ENCODE measurements around the gene CLCA2.

CLCA2 gene

DNA sequence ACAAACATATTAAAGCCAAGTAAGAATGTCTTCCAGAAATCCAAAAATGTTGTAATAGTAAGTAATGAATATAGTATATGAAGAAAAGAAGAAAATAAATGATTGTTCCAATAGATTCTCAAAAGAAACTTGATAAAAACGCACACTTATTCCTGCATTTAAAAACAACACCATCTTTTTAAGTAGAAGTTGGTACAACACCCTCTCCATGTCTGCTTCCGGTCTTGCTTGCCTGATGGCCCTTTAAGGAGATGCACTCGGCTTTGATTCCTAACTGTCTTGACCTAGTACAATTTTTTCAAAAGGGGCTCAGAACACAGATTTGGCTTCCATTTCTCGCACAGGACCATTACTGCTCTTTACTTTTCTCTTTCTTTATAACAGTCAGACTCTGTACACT, 53.7 kb downstream of the CLCA2 start:
- no peak for DNase-seq (ENCODE audit: low read depth)

DNA sequence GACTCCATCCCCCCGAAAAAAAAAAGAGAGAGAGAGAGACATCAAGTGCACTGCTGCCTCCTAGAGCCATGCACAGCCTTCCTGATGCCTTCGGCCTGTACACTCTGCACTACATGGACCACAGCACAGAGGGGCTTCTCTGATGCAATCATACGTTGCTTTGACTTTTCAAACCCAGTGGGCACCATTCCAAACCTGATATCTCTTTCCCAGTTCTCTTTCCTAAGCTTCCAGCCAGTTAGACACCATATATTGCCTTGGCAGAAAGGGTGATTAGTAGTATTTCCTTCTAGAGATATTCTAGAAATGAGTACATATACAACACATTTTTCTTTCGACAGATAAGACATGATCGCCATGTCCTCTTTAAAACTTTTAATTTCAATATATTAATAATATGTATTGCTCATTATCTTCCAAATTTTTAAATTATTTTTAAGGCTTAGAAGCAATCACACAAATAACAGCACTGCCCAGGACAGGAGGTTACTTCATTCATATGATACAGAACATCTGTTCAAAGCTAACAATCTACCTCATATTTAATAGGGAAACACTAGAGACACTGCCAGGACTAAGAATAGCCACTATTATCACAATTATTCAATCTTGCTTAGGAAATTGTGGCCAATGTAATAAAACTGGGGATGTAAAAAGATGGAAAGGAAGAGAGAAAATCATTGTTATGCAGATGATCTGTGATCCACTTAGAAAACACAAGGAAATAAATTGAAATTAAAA, 54.6 kb downstream of the CLCA2 start:
- DNase-seq (ENCODE audit: low read depth): no peak

DNA sequence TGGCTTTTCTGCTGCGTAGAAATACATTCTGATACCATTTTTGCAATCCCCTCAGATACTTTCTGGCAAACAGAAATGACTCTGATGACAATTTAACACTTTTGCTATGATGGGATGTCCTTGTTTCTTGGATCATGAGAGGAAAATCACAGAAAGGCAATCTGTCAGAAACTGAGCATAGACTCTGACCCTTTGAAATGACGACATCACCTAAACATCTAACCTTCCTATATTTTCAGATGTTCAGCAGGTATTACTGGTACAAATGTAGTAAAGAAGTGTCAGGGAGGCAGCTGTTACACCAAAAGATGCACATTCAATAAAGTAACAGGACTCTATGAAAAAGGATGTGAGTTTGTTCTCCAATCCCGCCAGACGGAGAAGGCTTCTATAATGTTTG, 58.0 kb downstream of the CLCA2 start:
- DNase-seq (ENCODE audit: low read depth): no peak

DNA sequence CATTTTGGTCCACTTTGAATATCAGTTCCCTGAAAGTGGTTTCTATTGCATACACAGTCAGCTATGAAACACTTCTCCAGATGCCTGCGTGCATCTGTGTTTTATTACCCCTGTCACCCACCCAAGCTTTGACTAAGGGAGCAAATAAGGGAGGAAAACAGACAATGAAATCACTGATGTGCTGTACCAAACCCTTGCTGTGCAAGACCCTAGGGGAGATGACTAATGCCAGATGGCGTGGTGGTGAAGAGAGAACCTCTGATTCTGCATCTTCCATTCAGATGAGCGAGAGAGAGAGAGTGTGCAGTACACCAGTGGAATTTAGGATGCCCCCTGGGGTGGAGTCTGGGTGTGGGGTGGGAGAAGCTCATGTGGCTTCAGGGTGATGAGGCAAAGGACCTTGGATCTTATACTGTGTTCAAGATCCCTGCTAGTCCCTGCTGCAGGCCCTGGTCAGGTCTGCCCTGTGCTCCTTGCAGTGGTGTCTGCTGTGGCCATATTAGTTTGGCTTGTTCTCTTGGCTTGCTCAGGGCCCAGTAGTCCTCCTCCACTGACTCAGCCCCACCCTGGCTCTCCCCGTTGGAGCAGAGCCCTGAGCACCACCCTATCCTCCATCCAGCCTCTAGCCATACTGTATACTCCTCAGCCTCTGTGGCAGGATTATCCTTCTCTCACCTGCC, 63.3 kb downstream of the CLCA2 start:
- no peak for DNase-seq (ENCODE audit: low read depth)

DNA sequence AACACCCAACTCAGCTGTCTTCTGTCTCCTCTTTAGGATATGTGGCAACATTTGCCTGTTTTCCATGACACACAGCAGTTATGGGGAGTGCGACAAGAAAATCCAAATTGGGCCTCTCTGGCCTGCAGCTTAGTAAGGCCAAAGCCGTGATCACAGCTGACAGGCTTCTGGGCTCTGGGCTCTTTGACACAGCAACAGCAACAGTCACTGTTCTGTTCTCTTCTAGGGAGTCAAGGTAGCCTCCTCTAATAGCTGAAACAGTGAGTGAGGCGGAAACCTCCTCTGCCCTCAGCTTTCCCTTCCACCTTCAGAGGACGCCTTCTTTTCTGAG, 63.8 kb downstream of the CLCA2 start:
- no peak for DNase-seq (ENCODE audit: low read depth)

DNA sequence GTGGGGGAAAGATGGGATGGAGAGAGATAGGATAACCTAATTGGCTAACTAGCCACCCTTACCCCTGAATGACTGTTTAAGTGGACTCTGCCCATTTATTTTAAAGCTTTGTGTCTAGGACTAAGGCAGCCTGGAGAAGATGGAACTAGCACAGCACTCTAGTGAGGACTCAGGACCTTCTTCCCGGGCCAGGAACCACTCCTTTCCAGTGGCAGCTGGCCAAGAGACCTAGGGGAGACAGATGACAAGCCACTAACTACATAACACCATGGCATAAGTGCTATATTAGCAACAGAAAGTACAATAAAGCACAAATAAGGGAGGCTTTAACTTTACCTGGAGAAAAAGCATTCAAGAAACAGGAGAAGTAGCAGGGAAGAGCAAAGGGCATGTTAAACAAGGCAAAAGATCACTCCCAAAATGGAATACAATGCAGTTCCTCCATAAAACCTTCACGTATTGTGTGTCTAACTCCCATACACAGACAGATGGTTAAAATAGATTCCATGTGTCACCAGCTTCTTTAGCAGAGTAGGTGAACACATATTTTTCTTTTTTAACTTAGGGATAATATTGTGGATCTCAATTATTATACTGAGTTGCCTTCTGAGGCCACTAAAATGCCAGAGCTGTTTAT, 65.4 kb downstream of the CLCA2 start:
- DNase-seq (ENCODE audit: low read depth): no peak

DNA sequence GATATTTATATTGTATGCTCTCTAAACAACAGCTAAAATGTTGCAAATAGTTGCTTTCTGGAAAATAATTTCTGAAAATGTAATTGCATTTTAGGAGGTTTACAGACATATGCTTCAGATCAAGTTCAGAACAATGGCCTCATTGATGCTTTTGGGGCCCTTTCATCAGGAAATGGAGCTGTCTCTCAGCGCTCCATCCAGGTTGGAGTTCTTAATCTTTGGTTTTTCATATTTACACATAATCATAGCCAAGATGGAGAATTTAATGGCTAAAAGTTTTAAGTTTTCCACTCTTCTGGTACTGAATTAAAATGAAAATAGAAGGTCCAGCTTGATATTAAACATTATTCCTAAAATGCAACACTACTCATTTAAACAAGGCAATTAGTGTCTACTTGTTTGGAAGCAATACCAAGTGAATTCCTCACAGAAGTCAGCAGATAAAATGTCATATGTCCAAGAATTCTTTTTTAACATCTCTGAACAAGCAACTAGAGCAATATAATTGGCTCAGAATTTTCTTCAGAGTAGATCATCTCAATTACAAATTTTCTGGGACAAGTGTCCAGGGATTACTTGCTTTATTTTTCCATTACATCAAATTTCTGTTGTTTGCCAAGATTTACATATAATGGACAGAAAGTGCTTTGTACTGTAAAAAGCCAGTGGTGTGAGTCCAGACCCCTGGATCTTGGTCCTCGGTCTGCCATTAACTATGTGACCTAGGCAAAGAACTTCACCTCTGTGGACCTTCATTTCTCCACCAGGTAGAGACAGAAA, 67.4 kb downstream of the CLCA2 start:
- no peak for DNase-seq (ENCODE audit: low read depth)

DNA sequence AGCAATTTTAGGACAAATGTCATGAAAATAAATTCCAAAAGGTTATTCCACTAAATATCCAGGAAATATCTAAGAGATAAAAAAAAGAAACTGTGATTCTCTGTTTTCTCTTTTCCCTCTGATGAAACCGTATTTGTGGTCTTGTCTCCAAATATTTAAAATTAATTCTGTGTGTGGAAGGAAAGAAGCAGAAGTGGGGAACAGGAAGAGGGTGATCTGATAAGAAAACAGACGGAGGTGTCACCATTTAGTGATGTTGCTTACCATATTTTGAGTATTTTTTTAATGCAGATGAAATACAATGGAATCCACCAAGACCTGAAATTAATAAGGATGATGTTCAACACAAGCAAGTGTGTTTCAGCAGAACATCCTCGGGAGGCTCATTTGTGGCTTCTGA, 74.3 kb downstream of the CLCA2 start:
- no peak for DNase-seq (ENCODE audit: low read depth)

DNA sequence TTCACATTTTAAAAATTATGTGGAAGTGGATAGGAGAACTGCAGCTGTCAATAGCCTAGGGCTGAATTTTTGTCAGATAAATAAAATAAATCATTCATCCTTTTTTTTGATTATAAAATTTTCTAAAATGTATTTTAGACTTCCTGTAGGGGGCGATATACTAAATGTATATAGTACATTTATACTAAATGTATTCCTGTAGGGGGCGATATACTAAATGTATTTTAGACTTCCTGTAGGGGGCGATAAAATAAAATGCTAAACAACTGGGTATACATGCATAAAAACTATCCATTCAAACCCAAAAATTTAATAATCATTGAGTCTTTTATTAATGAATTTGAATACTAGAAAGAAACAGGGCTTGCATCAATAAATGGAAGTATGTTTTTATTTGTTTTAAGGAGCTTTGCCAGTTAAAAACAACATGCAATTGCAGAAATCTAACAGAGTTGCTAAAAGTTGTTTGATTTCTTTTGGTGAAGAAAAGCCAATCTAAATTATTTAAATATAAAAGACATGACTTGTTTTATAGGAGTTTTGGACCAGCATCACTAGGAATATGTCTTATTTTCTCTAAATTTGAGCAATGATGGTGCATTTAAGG, 76.1 kb downstream of the CLCA2 start:
- DNase-seq (ENCODE audit: low read depth): no peak

DNA sequence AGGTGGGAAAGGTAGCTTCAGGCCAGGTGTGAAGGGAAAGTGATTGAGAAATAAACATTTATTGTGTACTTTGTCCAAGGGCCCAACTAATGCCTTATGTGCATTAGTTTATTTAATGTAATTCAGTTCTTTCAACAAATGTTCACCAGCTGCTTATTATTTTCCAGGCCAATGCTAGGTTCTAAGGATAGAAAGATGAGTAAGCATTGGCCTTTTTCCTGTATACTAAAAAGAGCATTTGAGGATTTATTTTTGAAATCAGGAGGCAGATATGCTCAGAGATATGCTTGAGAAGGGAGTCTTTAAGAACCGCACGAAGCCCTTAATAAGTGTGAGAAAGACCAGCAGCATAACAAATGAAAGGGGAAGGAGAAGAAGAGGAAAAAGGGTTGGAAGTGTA, 76.7 kb downstream of the CLCA2 start:
- DNase-seq (ENCODE audit: low read depth): no peak

DNA sequence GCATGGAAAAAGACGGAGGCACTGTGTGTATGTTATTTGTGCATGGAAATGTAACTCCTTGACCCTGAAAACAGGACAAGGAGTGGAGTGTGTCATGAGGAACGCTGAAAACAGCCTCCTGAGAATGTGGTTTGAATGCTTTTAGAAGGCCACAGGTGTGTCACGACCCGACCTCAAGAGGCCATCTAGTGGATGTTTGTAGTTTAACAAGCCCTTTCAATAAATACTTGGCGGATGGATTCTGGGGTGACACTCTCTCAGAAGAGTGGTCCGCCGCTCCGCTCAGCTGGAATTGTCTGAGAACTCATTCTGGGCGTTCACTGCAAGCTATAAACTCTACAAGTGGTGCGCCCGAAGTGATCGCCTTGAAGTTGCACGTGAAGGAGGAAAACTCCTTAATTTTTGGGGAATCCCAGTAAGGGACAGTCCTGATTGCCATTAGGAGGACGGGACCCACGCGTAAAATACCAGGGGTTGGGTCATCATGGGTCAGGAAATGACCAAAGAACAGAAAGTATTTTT, 78.2 kb downstream of the CLCA2 start:
- DNase-seq (ENCODE audit: low read depth): peak; percentile 7

DNA sequence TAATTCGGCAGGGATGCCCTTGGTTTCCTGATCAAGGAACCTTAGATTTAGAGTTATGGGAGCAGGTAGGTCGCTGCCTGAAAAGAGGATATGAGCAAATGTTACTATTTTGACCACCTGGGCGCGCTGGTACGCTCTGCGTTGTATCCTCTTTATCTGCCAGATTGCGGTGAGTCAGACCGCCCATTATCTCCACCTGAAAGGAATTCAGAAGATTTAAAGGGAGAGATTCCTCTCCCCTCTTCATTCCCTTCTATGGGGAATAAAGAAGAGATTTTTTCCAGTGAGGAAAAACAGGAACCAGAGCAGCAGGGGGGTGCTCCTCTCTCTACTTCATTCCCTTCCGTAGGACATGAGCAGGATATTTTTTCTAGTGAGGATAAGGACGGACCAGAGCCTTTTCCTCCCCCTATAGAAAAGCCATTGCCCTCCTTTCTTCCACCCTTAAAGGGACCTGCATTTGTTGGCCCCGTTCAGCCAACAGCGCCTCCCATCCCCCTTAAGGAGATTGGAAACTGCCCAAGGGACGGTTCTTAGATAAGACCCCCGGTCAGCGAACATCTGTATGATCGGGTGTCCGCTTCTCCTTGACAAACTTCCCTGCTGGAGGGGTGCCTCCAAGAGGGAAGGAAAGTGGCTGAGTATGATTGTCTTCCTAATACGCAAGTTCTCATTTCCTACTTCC, 78.9 kb downstream of the CLCA2 start:
- DNase-seq (ENCODE audit: low read depth): no peak

DNA sequence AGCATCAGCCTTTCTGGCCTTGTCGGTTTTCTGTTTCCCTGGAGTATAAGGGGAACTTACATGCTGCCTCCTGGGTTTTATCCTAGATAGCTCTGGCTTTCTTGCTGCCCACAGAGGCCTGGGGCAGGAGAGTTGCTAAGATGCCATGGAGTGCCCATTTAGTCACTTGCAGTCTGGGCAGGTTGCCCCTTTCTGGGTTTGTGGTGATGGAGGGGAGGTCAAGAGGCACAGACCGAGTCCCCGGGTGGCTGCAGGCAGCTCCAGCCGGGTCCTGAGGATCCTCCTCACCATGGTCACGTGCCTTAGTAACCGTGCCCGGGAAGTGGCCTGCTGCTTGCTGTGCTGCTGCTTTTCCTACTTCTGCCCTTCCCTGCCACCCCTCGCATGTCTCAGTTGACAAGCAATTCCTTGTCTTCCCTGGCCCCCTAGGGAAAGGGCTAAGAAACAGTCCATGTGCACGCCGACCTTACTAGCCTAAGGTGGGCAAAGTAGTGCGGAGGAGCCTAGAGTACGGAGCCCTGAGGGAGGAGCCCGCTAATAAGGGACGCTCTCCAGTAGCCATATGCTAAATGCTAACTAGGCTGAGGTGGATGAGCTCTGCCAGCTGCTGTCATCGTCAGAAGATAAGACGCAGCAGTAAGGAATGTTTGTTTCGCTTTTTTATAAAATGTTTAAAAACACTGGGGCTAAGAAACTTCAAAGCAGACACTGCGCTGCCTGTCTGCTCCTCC, 79.6 kb downstream of the CLCA2 start:
- no peak for DNase-seq (ENCODE audit: low read depth)

DNA sequence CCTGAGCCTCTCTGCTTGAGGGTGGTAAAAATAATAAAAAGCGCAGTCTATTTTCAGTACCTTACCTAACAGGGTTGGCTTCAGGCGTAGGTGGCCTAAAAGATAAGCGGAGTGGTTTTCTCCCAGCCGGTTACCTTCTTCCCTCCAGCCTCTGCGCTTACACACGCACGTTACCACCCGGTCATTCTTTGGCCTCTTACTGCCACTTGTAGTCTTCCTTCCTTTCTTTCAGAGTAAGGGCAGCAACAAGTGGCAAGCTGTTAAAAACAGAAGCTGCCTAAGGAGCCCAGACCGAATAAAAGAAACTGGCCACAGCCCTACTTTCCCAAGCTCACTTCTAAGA, 80.1 kb downstream of the CLCA2 start:
- DNase-seq (ENCODE audit: low read depth): no peak

DNA sequence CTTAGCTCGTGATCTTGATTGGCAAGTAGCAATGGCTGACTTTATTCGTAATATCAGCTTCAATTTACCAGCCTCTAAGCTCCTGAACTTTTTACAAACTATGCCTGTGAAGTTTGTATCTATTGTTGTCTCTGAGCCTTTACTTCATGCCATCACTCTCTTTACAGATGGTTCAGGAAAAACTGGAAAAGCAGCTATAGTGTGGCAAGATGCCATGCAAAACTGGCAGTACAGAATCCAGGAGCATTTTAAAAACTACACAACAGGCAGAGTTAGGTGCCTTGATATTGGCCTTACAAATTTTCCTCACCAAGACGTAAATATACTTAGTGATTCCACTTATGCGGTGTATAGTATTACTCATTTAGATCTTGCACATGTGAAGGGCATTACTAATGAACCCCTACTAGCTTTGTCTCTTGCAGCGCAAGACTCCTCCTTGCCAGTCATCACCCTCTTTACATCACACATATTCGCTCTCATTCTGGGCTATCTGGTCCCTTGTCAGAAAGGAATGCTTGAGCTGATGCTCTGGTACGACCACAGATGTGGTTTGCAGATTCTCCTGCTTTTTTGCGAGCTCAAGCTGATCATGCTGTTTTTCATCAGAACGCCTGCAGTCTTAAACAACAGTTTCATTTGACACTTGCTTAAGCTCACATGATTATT, 81.1 kb downstream of the CLCA2 start:
- no peak for DNase-seq (ENCODE audit: low read depth)

DNA sequence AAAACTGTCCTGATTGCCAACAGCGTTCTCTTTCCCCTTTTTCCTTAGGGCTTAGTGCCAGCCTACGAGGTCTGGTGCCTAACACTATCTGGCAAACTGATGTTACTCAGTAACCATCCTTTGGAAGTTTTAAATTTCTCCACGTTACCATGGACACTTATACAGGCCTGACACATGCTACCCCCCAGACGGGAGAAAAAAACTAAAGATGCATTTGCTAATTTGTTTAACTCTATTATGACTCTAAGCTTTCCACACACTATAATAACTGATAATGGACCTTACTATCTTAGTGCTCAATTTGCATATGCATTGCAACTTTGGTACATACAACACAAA, 81.6 kb downstream of the CLCA2 start:
- no peak for DNase-seq (ENCODE audit: low read depth)

All from stimulated activated CD8-positive, alpha-beta memory T cell treated with anti-CD3 and anti-CD28 coated beads, Interleukin-4, amount 100 ng/mL, for 24 hours (primary cell).